Astrocyte (in vitro differentiated cells and primary cell): ENCODE data around the gene NEUROG3. TPM values are rescaled to one million over a fixed set of nuclear protein-coding genes. Genes with fewer than 3 reads are reported as not detected.

Source experiments
- DNase-seq: peaks from one replicate; pipeline ENCODE4 v3.0.0-alpha.2; 2010; ENCODE audit warnings: low read depth
- FAIRE-seq: peaks from 2 replicates; lab custom pipeline; 2011; peaks lifted over from hg19 to GRCh38; lab: Jason Lieb, UNC
- H2AFZ ChIP-seq: 2 replicates; pipeline ENCODE4 v1.6.0; 2012; ENCODE audit warnings: low read depth, low read length, inconsistent platforms
- H3K27ac ChIP-seq: 2 replicates; pipeline ENCODE4 v1.5.1; 2011; ENCODE audit warnings: low read depth, low read length, inconsistent platforms
- H3K27me3 ChIP-seq: 2 replicates; pipeline ENCODE4 v1.6.0; 2011; ENCODE audit warnings: low read length, inconsistent platforms; ENCODE audit not compliant: insufficient read depth
- H3K36me3 ChIP-seq: 2 replicates; pipeline ENCODE4 v1.5.1; 2011; ENCODE audit warnings: low read length, inconsistent platforms; ENCODE audit not compliant: insufficient read depth
- H3K4me1 ChIP-seq: 2 replicates; pipeline ENCODE4 v1.5.1; 2011; ENCODE audit warnings: low read length, inconsistent platforms; ENCODE audit not compliant: insufficient read depth
- H3K4me2 ChIP-seq: 2 replicates; pipeline ENCODE4 v1.6.0; 2012; ENCODE audit warnings: low read length, inconsistent platforms
- H3K4me3 ChIP-seq: 2 replicates; pipeline ENCODE4 v1.5.1; 2011; ENCODE audit warnings: low read depth, mild to moderate bottlenecking, low read length, inconsistent platforms; ENCODE audit not compliant: insufficient read depth
- H3K79me2 ChIP-seq: 2 replicates; pipeline ENCODE4 v1.6.0; 2012; ENCODE audit warnings: mild to moderate bottlenecking, low read length, inconsistent platforms; ENCODE audit not compliant: insufficient read depth
- H3K9ac ChIP-seq: 2 replicates; pipeline ENCODE4 v1.6.0; 2012; ENCODE audit warnings: mild to moderate bottlenecking, low read length, inconsistent platforms
- H3K9me3 ChIP-seq: 2 replicates; pipeline ENCODE4 v1.5.1; 2012; ENCODE audit warnings: low read depth, mild to moderate bottlenecking, low read length, inconsistent platforms; ENCODE audit not compliant: insufficient read depth
- H4K20me1 ChIP-seq: 2 replicates; pipeline ENCODE4 v1.6.0; 2012; ENCODE audit warnings: low read length, inconsistent platforms; ENCODE audit not compliant: insufficient read depth
- H3K27ac Mint-ChIP-seq: one replicate; pipeline ENCODE4 v1.8.0; 2021; ENCODE audit warnings: mild to moderate bottlenecking, mixed read lengths; ENCODE audit not compliant: unreplicated experiment
- H3K27me3 Mint-ChIP-seq: one replicate; pipeline ENCODE4 v1.8.0; 2021; ENCODE audit warnings: low read depth, mixed read lengths; ENCODE audit not compliant: unreplicated experiment
- H3K36me3 Mint-ChIP-seq: one replicate; pipeline ENCODE4 v1.8.0; 2021; ENCODE audit warnings: low read depth, mixed read lengths; ENCODE audit not compliant: unreplicated experiment
- H3K4me1 Mint-ChIP-seq: one replicate; pipeline ENCODE4 v1.8.0; 2021; ENCODE audit warnings: low read depth, mixed read lengths; ENCODE audit not compliant: unreplicated experiment
- H3K4me3 Mint-ChIP-seq: one replicate; pipeline ENCODE4 v1.8.0; 2021; ENCODE audit warnings: mild to moderate bottlenecking, moderate library complexity, mixed read lengths; ENCODE audit not compliant: unreplicated experiment
- H3K9me3 Mint-ChIP-seq: one replicate; pipeline ENCODE4 v1.8.0; 2021; ENCODE audit warnings: mild to moderate bottlenecking, mixed read lengths; ENCODE audit not compliant: unreplicated experiment
- EZH2 ChIP-seq: IDR thresholded peaks from 2 replicates; pipeline ENCODE4 v1.6.1; 2012; ENCODE audit warnings: mild to moderate bottlenecking, low read length, inconsistent platforms; ENCODE audit not compliant: insufficient read depth
- total RNA-seq: library from RNA; stranded (reverse); gene quantifications from 2 replicates; pipeline ENCODE4 v1.2.1, GENCODE V29; 2021
- TF ChIP-seq, protein P1 (sequence below): IDR thresholded peaks from 2 replicates; pipeline ENCODE4 v1.5.1; 2011; ENCODE audit warnings: low read depth, mild to moderate bottlenecking, inconsistent platforms, low read length, moderate library complexity; ENCODE audit not compliant: insufficient read depth

NEUROG3 gene
- total RNA-seq, 1 donor from 2014 or later: not detected

DNA sequence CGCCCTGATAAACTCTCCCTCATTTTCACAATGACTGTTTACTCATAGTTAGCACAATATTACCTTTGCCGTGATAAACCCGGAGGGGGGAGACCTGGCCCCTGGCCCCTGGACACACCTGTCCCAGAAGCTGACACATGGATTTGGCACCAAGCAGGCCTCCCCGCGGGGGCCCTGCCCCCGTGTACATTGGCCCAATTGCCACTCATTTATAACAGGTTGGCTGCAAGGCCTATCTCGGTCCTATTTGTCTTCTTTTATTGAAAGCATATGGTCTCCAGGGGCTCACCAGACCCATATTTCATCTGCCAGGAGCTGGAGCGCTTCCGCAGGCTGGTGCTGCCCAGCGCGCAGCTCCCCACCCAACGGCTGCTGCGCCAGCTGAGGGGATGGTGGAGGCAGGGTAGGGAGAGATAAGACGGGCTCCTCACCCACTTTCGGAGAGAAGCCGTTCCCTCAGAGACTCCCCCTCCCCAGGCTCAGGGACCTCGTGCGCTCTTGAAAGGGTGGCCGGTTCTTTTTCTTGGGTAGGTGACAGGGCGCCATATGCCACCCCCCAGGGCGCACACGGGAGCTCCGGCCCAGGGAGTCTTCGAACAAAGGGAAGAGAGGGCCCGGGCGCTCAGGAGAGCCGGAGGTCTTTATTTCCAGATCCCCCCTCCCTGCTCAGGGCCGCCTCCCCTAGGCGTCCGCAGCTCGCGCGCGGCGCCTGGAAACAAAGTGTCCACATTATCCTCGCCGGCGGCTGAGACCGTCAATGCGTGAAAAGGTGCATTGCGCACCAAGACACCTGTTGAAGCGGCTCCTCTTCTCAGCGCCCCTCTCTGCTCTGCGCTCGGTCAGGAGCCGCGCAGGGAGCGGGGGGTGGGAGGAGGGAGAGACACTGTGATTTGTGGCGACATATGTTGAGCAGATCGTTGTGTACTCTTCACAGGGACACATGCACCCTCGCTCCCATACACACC is 4.3 kb upstream of the NEUROG3 start:
- peaks cover 6% of the 10 kb centered on the region for H3K9me3 Mint-ChIP-seq
- Histone ChIP-seq H3K9ac (no peak overlapping the region), H4K20me1 (no peaks in the 10 kb centered on the region), H3K36me3 (no peaks in the 10 kb centered on the region), H3K79me2 (no peaks in the 10 kb centered on the region), H3K4me1 (no peaks in the 10 kb centered on the region), H3K4me2 (no peak overlapping the region), H3K27me3 (peaks cover 75% of the 10 kb centered on the region), H2AFZ (no peak overlapping the region), H3K9me3 (no peaks in the 10 kb centered on the region), H3K4me3 (no peak overlapping the region), H3K27ac (no peak overlapping the region)
- DNase-seq (no peak), FAIRE-seq (no peak)
- no peak overlapping the region for H3K27ac Mint-ChIP-seq
- H3K4me3 Mint-ChIP-seq: no peak overlapping the region
- H3K27me3 Mint-ChIP-seq: peaks cover 90% of the 10 kb centered on the region
- TF ChIP-seq EZH2: no peak
- TF ChIP-seq, protein P1, sequence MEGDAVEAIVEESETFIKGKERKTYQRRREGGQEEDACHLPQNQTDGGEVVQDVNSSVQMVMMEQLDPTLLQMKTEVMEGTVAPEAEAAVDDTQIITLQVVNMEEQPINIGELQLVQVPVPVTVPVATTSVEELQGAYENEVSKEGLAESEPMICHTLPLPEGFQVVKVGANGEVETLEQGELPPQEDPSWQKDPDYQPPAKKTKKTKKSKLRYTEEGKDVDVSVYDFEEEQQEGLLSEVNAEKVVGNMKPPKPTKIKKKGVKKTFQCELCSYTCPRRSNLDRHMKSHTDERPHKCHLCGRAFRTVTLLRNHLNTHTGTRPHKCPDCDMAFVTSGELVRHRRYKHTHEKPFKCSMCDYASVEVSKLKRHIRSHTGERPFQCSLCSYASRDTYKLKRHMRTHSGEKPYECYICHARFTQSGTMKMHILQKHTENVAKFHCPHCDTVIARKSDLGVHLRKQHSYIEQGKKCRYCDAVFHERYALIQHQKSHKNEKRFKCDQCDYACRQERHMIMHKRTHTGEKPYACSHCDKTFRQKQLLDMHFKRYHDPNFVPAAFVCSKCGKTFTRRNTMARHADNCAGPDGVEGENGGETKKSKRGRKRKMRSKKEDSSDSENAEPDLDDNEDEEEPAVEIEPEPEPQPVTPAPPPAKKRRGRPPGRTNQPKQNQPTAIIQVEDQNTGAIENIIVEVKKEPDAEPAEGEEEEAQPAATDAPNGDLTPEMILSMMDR: no peak
- peaks cover 2% of the 10 kb centered on the region for H3K36me3 Mint-ChIP-seq
- H3K4me1 Mint-ChIP-seq: peaks cover 4% of the 10 kb centered on the region

- H3K27ac Mint-ChIP-seq: no peak overlapping the region
- TF ChIP-seq, protein P1: no peak
- no peak for TF ChIP-seq EZH2
- no peaks in the 10 kb centered on the region for H4K20me1 ChIP-seq
- H3K4me1 Mint-ChIP-seq: peaks cover 6% of the 10 kb centered on the region
- H3K4me3 Mint-ChIP-seq: no peak overlapping the region
- no peak overlapping the region for H3K9ac ChIP-seq
- H3K36me3 ChIP-seq: no peaks in the 10 kb centered on the region
- H3K36me3 Mint-ChIP-seq: peaks cover 2% of the 10 kb centered on the region
- H3K27ac ChIP-seq: no peak overlapping the region
- no peak overlapping the region for H2AFZ ChIP-seq
- no peaks in the 10 kb centered on the region for H3K79me2 ChIP-seq
- H3K27me3 ChIP-seq: peaks cover 78% of the 10 kb centered on the region
- no peak overlapping the region for H3K4me3 ChIP-seq
- FAIRE-seq (no peak), DNase-seq (no peak)
- H3K27me3 Mint-ChIP-seq: peaks cover 91% of the 10 kb centered on the region
- no peaks in the 10 kb centered on the region for H3K9me3 ChIP-seq
- peaks cover 6% of the 10 kb centered on the region for H3K9me3 Mint-ChIP-seq
- H3K4me1 ChIP-seq: no peaks in the 10 kb centered on the region
- H3K4me2 ChIP-seq: no peak overlapping the region
These were observed 3.3 kb upstream of the NEUROG3 start for GRCh38 chr10:69576334-69577011.
